Muscle of leg (tissue), 11 donors: ENCODE measurements around the gene ITPR2. TPM values are rescaled to one million over a fixed set of nuclear protein-coding genes. Genes with fewer than 3 reads are reported as not detected.
A peak's percentile ranks its signal among the peaks of the same experiment; 100 is the strongest.
"Not testable (repeated sequence)": the region's sequence is repeated elsewhere in the genome, so short reads cannot be mapped to it uniquely, and the experiment has no call there.

ENCODE experiments used
- DNase-seq: peaks from one replicate; pipeline ENCODE4 v3.0.0; 2013
- H3K27ac ChIP-seq: one replicate; pipeline ENCODE4 v1.5.1; 2013; ENCODE audit warnings: mild to moderate bottlenecking, low read length, control low read depth
- H3K27me3 ChIP-seq: one replicate; pipeline ENCODE4 v1.6.1; 2013; ENCODE audit warnings: low read length; ENCODE audit not compliant: control insufficient read depth, insufficient read depth
- H3K36me3 ChIP-seq: one replicate; pipeline ENCODE4 v1.6.1; 2013; ENCODE audit warnings: low read length; ENCODE audit not compliant: control insufficient read depth, insufficient read depth
- H3K4me1 ChIP-seq: one replicate; pipeline ENCODE4 v1.6.1; 2013; ENCODE audit warnings: low read length; ENCODE audit not compliant: control insufficient read depth, insufficient read depth
- H3K4me3 ChIP-seq: one replicate; pipeline ENCODE4 v1.5.1; 2013; ENCODE audit warnings: low read length, control low read depth
- H3K9me3 ChIP-seq: replicated peaks from 2 replicates; pipeline ENCODE4 v1.6.1; 2013; ENCODE audit warnings: low read depth, low read length; ENCODE audit not compliant: control insufficient read depth
- WGBS: methylation state at CpG from one replicate; pipeline ENCODE4 v1.1.5; 2013; ENCODE audit warnings: missing lambda C conversion rate; ENCODE audit not compliant: insufficient coverage; 5-methylcytosine and 5-hydroxymethylcytosine counted together
- polyA plus RNA-seq, 8 donors: library from polyadenylated mRNA; unstranded; fragments of 120-200 nt; gene quantifications; one replicate each; pipeline versions ENCODE4 v1.2.1 to v1.2.3, GENCODE V29; 2013; ENCODE audit warnings: inconsistent platforms in 1 of 8, low replicate concordance in 1 of 8; ENCODE audit not compliant: insufficient read length in 8 of 8, insufficient read depth in 1 of 8
- total RNA-seq: library from RNA; stranded (reverse); fragments of 120-200 nt; gene quantifications from one replicate; pipeline ENCODE4 v1.2.4, GENCODE V29; 2013

The ITPR2 gene
- total and polyA plus RNA-seq, 9 donors: 1.9 to 5.8 (median 3.5) TPM

- H3K27ac ChIP-seq: no peak overlapping the region
These were observed 501.9 kb downstream of the ITPR2 start for GRCh38 chr12:26331136-26331535.

GRCh38 chr12:26327975-26328644 is 504.9 kb downstream of the ITPR2 start:
- WGBS: 60% methylated on average over 2 of the region's 4 CpGs
- DNase-seq: peak; percentile 41

More at GRCh38 chr12:26331136-26331535, 501.9 kb downstream of the ITPR2 start:
- no peaks in the 10 kb centered on the region for H3K36me3 ChIP-seq
- 51% methylated on average over 2 of the region's 3 CpGs for WGBS
- H3K4me1 ChIP-seq: no peaks in the 10 kb centered on the region
- H3K9me3 ChIP-seq: no peaks in the 10 kb centered on the region
- no peak for DNase-seq
- H3K4me3 ChIP-seq: no peak overlapping the region
- H3K27me3 ChIP-seq: no peaks in the 10 kb centered on the region

GRCh38 chr12:26323673-26324072 is 509.3 kb downstream of the ITPR2 start:
- Histone ChIP-seq H3K27me3 (no peaks in the 10 kb centered on the region), H3K36me3 (no peaks in the 10 kb centered on the region), H3K4me1 (peaks cover 7% of the 10 kb centered on the region), H3K27ac (no peak overlapping the region), H3K4me3 (no peak overlapping the region), H3K9me3 (no peaks in the 10 kb centered on the region)
- no CpG with 5 or more reads among the region's 2 CpGs for WGBS
- DNase-seq: no peak

More at GRCh38 chr12:26327975-26328644, 504.9 kb downstream of the ITPR2 start:
- no peaks in the 10 kb centered on the region for H3K27me3 ChIP-seq
- H3K4me3 ChIP-seq: no peak overlapping the region
- H3K9me3 ChIP-seq: no peaks in the 10 kb centered on the region
- H3K4me1 ChIP-seq: no peaks in the 10 kb centered on the region
- no peak overlapping the region for H3K27ac ChIP-seq
- no peaks in the 10 kb centered on the region for H3K36me3 ChIP-seq

- DNase-seq: peak; percentile 95
- peaks cover 6% of the 10 kb centered on the region for H3K9me3 ChIP-seq
- no peak overlapping the region for H3K4me3 ChIP-seq
- peaks cover 10% of the 10 kb centered on the region for H3K4me1 ChIP-seq
- H3K27ac ChIP-seq: peak overlapping the region; percentile 70
- no peaks in the 10 kb centered on the region for H3K27me3 ChIP-seq
- no peaks in the 10 kb centered on the region for H3K36me3 ChIP-seq
- 40% methylated on average over 1 of the region's 5 CpGs for WGBS
These were observed 513.5 kb downstream of the ITPR2 start for GRCh38 chr12:26319511-26319910.

- Histone ChIP-seq H3K36me3 (no peaks in the 10 kb centered on the region), H3K4me3 (no peak overlapping the region), H3K27ac (peak overlapping the region; percentile 56), H3K9me3 (peaks cover 6% of the 10 kb centered on the region), H3K4me1 (peaks cover 10% of the 10 kb centered on the region), H3K27me3 (no peaks in the 10 kb centered on the region)
- peak; percentile 59 for DNase-seq
- no CpG with 5 or more reads among the region's 5 CpGs for WGBS
These were observed 514.3 kb downstream of the ITPR2 start for GRCh38 chr12:26318661-26319068.

- DNase-seq: no peak
- peaks cover 6% of the 10 kb centered on the region for H3K9me3 ChIP-seq
- peaks cover 10% of the 10 kb centered on the region for H3K4me1 ChIP-seq
- no peak overlapping the region for H3K27ac ChIP-seq
- no peaks in the 10 kb centered on the region for H3K27me3 ChIP-seq
- no peak overlapping the region for H3K4me3 ChIP-seq
- no peaks in the 10 kb centered on the region for H3K36me3 ChIP-seq
These were observed 514.9 kb downstream of the ITPR2 start for GRCh38 chr12:26317942-26318575.

GRCh38 chr12:26314103-26314502 is 518.9 kb downstream of the ITPR2 start:
- not testable (repeated sequence) for H3K4me1 ChIP-seq, H3K27me3 ChIP-seq, H3K4me3 ChIP-seq, H3K27ac ChIP-seq, H3K36me3 ChIP-seq, DNase-seq, H3K9me3 ChIP-seq

- not testable (repeated sequence) for H3K9me3 ChIP-seq, H3K4me1 ChIP-seq, H3K36me3 ChIP-seq, H3K4me3 ChIP-seq, H3K27me3 ChIP-seq, DNase-seq, H3K27ac ChIP-seq
- WGBS: no CpG with 5 or more reads among the region's 6 CpGs
These were observed 522.5 kb downstream of the ITPR2 start for GRCh38 chr12:26310489-26310888.

- no peaks in the 10 kb centered on the region for H3K4me1 ChIP-seq
- no peak overlapping the region for H3K4me3 ChIP-seq
- H3K36me3 ChIP-seq: no peaks in the 10 kb centered on the region
- no peak overlapping the region for H3K27ac ChIP-seq
- WGBS: no CpG with 5 or more reads among the region's 4 CpGs
- DNase-seq: no peak
- no peaks in the 10 kb centered on the region for H3K27me3 ChIP-seq
- H3K9me3 ChIP-seq: peaks cover 3% of the 10 kb centered on the region
These were observed 523.4 kb downstream of the ITPR2 start for GRCh38 chr12:26309634-26310033.

GRCh38 chr12:26304273-26304672 is 528.7 kb downstream of the ITPR2 start:
- Histone ChIP-seq H3K4me3 (no peak overlapping the region), H3K9me3 (no peaks in the 10 kb centered on the region), H3K36me3 (no peaks in the 10 kb centered on the region), H3K27me3 (no peaks in the 10 kb centered on the region), H3K27ac (no peak overlapping the region), H3K4me1 (no peaks in the 10 kb centered on the region)
- no CpG with 5 or more reads among the region's 2 CpGs for WGBS
- no peak for DNase-seq
